Lower leg skin (tissue), 4 donors: ENCODE data around the gene ARHGEF10L. TPM values are rescaled to one million over a fixed set of nuclear protein-coding genes. Genes with fewer than 3 reads are reported as not detected.

Experiments used
- DNase-seq, 2 donors: peaks; one replicate each; pipeline ENCODE4 v3.0.0-alpha.2; 2019; ENCODE audit warnings: low spot score in 2 of 2
- H3K4me3 ChIP-seq: fragments of 200-600 bp; sonication (generic); 2 replicates; pipeline ENCODE4 v1.5.1; 2017; ENCODE audit warnings: mild to moderate bottlenecking, low read depth; ENCODE audit not compliant: poor library complexity, severe bottlenecking
- POLR2A ChIP-seq, 2 donors: fragments of 450-650 bp; IDR thresholded peaks; one replicate each; pipeline ENCODE4 v1.6.1; 2016 to 2017; ENCODE audit warnings: antibody characterized with exemption in 2 of 2, mild to moderate bottlenecking in 1 of 2, moderate library complexity in 1 of 2
- WGBS, 2 donors: methylation state at CpG; one replicate each; pipeline ENCODE4 v1.1.5; 2018; 5-methylcytosine and 5-hydroxymethylcytosine counted together
- intact Hi-C: fragments of 100-400 bp; cut with DNase I; formaldehyde crosslinking; loops from one replicate; pipeline ENCODE4 v1.15.0; 2023; ENCODE audit warnings: low total_unique reads
- total RNA-seq, 4 donors: library from RNA; depleted of rRNA; stranded (reverse); fragments of >200 nt; gene quantifications; one replicate each; pipeline ENCODE4 v1.1.0, GENCODE V29; 2016
- TF ChIP-seq, protein P1 (sequence below), 3 donors: fragments of 450-650 bp; IDR thresholded peaks; one replicate each; pipeline ENCODE4 v1.5.1; 2016; ENCODE audit warnings: antibody characterized with exemption in 3 of 3, mild to moderate bottlenecking in 3 of 3, moderate library complexity in 2 of 3

The ARHGEF10L gene
- total RNA-seq, 4 donors from 2014 or later: 95.1 to 125 (median 114) TPM

DNA sequence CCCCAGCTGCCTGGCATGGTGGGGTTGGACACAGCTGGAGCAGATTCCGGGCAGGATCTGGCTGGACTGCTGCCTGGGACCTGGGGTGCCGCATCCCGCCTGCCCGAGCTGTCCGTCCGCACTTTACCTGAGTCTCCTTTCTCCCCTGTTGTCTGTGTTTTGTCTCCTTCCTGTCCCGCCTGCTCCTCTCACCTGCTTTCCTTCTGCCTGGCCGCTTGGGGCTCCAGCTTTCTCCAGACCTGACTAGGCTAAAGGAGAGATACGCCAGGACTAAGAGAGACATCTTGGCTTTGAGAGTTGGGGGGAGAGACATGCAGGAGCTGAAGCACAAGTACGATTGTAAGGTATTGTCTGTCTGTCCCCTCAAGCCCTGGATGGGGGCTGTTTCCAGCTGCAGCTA, 73.3 kb downstream of the ARHGEF10L start:
- TF ChIP-seq, protein P1, sequence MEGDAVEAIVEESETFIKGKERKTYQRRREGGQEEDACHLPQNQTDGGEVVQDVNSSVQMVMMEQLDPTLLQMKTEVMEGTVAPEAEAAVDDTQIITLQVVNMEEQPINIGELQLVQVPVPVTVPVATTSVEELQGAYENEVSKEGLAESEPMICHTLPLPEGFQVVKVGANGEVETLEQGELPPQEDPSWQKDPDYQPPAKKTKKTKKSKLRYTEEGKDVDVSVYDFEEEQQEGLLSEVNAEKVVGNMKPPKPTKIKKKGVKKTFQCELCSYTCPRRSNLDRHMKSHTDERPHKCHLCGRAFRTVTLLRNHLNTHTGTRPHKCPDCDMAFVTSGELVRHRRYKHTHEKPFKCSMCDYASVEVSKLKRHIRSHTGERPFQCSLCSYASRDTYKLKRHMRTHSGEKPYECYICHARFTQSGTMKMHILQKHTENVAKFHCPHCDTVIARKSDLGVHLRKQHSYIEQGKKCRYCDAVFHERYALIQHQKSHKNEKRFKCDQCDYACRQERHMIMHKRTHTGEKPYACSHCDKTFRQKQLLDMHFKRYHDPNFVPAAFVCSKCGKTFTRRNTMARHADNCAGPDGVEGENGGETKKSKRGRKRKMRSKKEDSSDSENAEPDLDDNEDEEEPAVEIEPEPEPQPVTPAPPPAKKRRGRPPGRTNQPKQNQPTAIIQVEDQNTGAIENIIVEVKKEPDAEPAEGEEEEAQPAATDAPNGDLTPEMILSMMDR (IDR thresholded peaks at IDR 0.05): no peak
- no peak for TF ChIP-seq POLR2A (IDR thresholded peaks at IDR 0.05)
- no peak for DNase-seq
- no peak overlapping the region for H3K4me3 ChIP-seq
- WGBS, 2 donors: 84 to 90% methylated on average over 10 of the region's 10 CpGs
- intact Hi-C loops: no loop called here

DNA sequence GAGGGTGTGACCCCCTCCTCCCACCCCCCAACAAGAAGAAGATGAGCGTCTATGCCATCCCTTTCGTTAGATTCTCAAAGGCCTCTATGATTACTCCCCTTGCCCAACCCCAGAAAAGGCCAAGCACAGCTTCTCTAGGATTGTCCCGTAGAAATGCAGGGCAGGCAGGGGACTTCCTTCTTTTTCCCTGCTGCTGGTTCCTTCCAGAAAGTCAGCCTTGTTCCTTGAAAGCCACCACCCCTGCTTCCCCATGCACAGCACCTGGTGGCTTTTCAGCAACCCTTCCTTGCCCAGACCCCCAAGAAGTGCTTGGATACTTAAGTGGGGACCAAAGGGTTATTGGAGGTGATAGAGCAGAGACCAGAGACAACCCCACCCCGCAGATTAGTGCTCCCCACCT, 75.1 kb downstream of the ARHGEF10L start:
- WGBS, 2 donors: 80 to 82% methylated on average over 4 of the region's 4 CpGs
- TF ChIP-seq, protein P1 (IDR thresholded peaks at IDR 0.05): no peak
- TF ChIP-seq POLR2A (IDR thresholded peaks at IDR 0.05): no peak
- intact Hi-C loops: no loop called here

DNA sequence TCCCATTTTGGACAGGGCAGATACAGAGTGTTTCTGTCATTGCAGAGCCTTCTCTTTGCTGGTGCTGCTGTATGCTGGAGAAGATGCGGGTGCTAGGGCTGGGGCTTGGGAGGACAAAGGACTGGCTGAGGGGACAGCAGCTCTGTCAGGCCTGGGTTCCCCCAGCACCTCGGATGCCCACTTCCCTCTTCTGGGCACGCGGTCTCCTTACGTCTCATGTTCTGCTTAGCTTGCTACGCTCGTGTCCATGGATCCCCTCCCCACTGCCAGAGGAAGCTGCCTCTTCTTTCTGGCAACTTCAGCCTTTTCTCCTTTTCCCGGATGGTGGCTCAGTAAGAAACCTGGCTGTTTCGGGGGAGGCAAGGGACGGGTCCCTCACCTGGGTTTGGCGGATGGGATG, 75.7 kb downstream of the ARHGEF10L start:
- no peak overlapping the region for H3K4me3 ChIP-seq
- intact Hi-C loops: no loop called here
- no peak for DNase-seq
- WGBS, 2 donors: 93 to 95% methylated on average over 11 of the region's 11 CpGs
- TF ChIP-seq POLR2A (IDR thresholded peaks at IDR 0.05): no peak

More for the DNA sequence above, 75.1 kb downstream of the ARHGEF10L start:
- H3K4me3 ChIP-seq: no peak overlapping the region
- no peak for DNase-seq

DNA sequence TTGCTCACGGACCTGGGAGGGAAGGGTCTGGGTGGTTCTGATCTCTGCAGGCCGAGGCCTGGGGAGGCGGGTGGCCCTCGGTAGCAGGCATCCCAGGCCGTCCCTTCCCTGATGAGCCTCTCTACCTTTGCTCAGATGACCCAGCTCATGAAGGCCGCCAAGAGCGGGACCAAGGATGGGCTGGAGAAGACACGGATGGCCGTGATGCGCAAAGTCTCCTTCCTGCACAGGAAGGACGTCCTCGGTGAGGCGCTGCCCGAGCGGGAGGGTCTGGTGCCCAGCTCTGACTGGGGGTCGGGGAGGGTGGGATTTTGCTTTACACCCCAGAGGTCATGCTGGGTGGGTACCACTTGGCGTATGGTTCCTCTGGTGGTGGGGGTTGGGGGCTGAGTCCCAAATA, 76.5 kb downstream of the ARHGEF10L start:
- WGBS, 2 donors: 89 to 91% methylated on average over 16 to 17 of the region's 17 CpGs

DNA sequence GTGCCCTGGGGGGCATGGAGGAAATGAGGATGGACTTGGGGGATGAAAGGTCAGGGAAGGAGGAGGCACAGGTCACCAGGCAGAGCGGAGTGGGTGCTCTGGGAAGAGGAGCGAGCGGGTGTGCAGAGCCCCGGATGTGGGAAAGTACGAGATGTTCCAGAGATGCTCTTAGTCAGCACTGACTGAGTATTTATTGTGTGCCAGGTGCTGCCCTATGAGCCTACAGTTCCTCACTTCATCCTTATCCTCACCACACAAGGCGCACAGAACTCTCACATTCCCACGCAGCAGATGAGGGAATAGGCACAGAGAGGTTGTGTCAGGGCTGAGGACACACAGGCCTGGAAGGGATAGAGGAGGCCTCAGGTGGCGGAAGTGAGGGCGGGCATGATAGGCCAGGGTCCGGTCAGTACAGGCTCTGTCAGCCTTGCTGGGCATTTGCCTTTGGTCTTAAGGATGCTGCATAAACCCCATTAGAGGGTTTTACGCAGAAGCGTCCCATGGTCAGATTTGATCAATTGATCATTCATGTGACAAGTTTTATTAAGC, 77.3 kb downstream of the ARHGEF10L start:
- intact Hi-C loops: no loop called here
- TF ChIP-seq, protein P1 (IDR thresholded peaks at IDR 0.05): no peak
- no peak for TF ChIP-seq POLR2A (IDR thresholded peaks at IDR 0.05)
- 97% methylated on average over 12 of the region's 12 CpGs for WGBS, 2 donors
- no peak for DNase-seq
- H3K4me3 ChIP-seq: no peak overlapping the region

More for the DNA sequence above, 76.5 kb downstream of the ARHGEF10L start:
- no peak for DNase-seq
- intact Hi-C loops: no loop called here
- TF ChIP-seq, protein P1 (IDR thresholded peaks at IDR 0.05): no peak
- no peak for TF ChIP-seq POLR2A (IDR thresholded peaks at IDR 0.05)
- no peak overlapping the region for H3K4me3 ChIP-seq

DNA sequence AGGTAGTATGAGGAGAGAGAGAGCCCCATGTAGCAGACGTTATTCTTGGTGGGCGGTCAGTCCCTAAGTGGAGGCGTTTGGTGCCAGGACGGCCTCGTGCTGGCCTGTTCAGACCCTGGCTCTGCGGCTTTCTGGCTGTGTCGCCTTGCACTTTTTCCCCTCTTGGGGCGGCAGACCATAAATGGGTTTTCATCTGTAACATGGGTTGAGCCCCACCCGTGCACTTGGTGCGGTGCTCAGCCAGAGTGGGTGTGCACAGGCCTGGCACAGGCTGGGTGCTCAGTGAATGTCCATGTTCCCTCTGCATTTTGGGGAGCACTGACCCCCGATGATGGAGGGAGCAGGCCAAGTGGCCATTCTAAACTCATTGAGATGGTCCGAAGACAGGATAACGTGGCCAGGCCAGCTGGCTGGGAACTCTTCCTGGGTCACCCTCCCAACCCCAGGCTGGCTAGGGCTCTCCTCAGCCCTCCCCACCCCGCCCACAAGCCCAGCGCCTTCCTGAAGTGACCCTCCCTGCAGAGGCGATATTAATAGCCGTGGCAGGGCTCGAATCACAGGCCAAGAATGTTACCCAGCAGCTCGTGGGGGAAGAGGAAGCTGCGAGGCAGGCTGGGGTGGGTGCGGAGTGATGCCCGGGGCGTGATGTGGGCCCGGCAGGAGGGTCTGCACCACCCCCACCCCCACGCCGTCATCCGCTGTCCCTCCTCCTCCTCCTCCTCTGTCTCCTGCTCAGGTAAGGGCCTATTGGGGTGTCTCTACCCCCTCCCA, 78.5 kb downstream of the ARHGEF10L start:
- intact Hi-C loops: no loop called here
- 54 to 65% methylated on average over 27 of the region's 27 CpGs for WGBS, 2 donors
- H3K4me3 ChIP-seq: no peak overlapping the region
- TF ChIP-seq POLR2A (IDR thresholded peaks at IDR 0.05): no peak
- TF ChIP-seq, protein P1 (IDR thresholded peaks at IDR 0.05): no peak
- DNase-seq: peak in 1 of 2 donors; percentile 47
